HG03571 (cell line): ENCODE results near the gene TJP1.
"Not testable (repeated sequence)": the region's sequence is repeated elsewhere in the genome, so short reads cannot be mapped to it uniquely, and the experiment has no call there.

Experiments used
- ATAC-seq: cut with Tn5 transposase; IDR thresholded peaks from one replicate; pipeline ENCODE4 v1.9.1; 2021; ENCODE audit not compliant: unreplicated experiment

Gene TJP1

DNA sequence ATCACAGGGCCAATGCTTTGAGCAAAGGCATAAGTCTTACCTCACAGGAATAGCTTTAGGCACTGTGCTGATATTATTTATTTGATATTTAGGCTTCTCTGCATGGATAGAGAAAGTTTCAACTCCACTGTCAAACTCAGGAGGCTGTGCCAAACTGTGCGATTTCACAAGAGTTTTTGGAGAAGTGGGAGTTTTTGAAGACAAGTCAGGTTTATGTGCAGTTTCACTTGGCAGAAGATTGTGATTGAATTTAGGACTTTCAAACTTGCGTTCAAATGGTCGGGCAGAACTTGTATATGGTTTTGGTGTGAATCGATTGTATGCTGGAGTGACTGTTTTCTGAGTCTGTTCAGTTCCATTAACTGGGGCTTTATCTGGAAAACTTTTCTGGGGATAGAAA lies 113.7 kb downstream of the TJP1 start:
- ATAC-seq, result no peak

- no peak for ATAC-seq
Observed at GRCh38 chr15:29704950-29705597, 117.2 kb downstream of the TJP1 start.

GRCh38 chr15:29701151-29701550 lies 121.1 kb downstream of the TJP1 start:
- no peak for ATAC-seq

GRCh38 chr15:29700296-29700695 lies 122.0 kb downstream of the TJP1 start:
- no peak for ATAC-seq

DNA sequence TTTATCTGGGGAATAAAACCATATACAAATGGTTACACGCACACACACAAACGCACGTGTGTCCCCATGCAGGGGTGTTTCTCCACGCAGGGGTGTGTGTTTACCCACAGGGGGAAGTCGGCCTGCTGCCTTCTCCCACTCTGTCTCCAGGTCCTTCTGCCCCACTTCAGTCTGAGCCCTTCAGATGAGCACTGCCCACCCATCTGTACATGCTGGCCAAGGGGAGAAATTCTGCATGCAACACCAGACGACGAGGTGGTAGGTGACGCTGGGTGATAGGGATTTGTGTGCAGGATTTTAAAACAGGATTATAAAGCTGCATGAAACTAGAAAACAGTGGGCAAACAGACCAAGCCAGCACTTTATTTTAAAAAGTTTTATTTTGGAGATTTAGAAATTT lies 122.5 kb downstream of the TJP1 start:
- ATAC-seq, result no peak

DNA sequence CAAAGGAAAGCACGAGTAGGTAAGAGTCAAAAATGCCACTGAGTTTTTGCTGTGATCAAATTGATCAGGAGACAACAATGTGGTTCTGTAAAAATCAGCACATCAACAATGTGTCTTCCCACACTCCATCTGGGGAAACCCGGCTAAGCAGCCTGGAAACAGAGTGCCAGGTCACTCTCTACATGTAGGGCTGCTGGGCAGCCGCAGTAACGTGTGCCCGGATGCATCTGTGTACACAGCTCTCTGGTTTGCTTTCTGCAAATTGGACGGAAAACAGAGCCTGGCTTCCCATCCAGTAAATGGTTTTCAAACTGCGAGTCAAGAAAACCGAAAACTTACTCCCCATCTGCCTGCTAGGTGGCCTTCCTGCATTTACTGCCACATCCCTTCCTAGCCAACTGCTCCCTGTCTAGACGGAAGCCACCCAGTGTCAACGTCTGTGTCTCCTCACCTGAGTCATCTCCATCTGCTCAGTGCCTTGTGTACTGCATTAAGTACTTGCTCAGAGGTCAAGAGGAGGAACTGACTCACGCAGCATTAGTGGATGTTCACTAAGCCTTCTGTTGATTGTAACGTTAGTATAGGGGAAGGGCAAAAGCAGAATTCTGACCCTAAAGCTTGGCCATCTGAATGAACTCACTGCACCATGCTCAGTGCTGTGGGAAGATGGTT lies 124.1 kb downstream of the TJP1 start:
- ATAC-seq, result no peak

DNA sequence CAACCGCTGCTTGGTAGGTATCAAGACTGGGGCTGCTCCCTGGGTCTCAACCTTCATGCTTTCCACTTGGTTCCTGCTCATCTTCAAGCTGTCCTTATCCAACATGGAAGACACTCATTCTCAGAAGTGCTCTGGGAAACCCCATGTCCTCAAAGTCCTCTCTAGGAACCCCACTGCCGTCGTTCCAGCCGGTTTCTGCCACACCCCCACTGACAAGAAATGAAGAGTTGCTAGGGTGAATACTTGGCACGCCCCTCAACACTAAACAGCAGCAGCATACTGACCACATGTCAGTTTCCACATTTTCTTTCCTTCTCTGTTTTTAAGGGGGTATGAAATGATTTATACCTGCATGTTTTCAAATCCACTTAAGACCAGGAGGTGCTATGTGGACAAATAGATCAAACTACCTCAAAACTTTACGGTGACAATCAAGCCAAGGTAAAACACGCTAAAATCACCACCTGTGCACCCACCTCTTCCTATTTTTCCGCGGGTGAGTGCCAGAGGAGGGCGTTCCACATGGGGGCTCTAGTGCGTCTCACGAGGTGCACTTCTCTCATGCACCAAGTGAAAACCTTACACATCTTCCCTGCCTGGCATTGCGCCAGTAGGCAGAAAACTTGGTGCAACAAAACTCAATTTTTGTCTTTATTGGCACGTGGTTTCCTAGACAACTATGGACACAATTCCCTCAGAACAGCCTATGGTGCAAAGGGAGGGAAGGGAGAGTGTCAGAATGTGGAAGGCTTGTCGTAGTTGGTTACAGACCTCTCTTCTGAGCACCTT lies 125.1 kb downstream of the TJP1 start:
- ATAC-seq, result no peak

GRCh38 chr15:29696506-29696905 lies 125.8 kb downstream of the TJP1 start:
- ATAC-seq, result not testable (repeated sequence)

- no peak for ATAC-seq
Observed at GRCh38 chr15:29695489-29696167, 126.6 kb downstream of the TJP1 start.

DNA sequence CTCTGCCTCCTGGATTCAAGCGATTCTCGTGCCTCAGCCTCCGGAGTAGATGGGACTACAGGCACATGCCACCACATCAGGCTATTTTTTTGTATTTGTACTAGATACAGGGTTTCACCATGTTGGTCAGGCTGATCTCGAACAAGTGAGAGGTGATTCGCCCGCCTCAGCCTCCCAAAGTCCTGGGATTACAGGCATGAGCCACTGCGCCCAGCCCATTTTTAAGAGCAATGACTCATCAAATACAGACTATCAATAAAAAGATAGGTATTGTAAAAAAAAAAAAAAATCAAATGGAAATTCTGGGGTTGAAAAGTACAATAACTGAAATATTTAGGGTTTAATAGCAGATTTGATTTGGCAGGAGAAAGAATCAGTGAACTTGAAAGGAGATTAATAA lies 129.0 kb downstream of the TJP1 start:
- no peak for ATAC-seq

DNA sequence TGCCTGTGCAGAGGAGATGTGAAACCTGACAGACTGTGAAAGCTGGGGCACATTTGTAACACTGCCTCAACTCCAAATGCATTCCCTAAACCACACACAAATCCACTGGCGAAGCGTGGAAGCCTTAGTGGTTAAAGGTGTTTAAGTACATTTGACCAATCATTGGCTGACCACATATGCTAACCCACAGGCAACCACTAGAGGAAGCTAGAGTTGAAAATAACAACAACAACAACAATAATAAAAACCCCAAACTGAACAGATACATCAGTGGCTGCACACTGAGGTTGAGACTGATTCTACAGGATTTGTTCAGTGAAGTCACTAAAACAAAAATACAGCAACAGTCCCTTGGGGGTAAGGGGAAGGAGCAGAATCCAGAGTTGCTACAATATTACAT lies 129.7 kb downstream of the TJP1 start:
- no peak for ATAC-seq

DNA sequence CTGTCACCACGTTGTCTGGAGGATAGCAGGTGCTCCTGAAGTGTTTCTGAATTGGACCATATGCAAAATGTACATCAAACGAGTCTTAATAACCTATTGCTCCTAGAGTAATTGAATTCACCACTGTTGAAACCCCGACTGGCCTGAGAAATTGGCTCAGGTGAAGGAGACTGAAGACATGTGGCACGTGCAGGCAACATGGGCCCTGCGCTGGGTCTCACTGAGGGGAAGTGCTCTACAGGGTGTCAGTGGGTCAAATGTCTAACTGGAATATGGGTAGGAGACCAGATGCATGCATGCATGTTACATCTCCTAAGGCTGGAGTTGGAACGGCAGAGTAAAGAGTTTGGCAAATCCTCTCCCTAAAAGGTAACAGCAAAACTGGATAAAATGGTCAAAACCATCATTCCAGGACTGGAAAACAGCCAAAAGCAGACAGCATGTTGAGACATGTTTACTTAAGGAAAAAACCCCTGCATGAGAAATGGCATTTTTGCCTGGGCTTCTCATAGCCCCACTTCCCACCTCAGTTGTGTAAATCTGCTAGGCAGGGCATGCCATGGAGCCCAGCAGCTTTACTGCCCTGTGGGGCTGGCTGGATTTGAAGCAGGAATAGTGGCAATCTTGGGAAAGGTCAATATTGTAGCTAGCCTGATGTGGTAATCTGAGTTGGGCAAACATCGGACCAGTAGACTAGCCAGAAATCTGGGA lies 131.3 kb downstream of the TJP1 start:
- no peak for ATAC-seq

GRCh38 chr15:29689287-29689986 lies 132.8 kb downstream of the TJP1 start:
- ATAC-seq, result no peak

- no peak for ATAC-seq
Observed at GRCh38 chr15:29688506-29689286, 133.6 kb downstream of the TJP1 start.

DNA sequence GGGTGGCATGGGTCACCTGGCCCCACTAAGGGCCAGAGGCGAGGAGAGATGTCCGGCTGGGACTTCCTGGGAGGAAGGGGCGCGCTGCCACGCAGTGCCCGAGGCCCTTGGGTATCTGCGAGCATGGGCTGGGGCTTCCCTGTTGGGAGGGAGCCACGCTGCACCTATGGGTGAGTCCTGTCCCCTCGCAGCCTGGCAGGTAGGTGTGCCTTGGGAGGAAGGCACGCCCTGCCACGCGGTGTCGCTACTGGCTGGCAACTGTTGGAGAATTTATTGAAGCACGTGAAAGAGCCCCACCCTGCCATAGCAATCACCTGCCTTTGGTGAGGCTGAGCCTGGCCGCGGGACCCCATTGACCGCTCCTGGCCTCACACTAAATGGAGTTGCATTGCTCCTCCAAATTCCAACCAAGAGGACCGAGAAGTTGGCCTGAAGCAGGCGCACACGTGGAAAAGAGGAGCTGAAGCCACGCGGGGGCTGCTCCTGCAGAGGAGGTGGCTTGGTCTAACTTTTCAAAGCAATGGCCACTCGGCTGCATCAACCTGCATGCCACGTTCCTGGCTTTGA lies 134.2 kb downstream of the TJP1 start:
- ATAC-seq, result no peak

DNA sequence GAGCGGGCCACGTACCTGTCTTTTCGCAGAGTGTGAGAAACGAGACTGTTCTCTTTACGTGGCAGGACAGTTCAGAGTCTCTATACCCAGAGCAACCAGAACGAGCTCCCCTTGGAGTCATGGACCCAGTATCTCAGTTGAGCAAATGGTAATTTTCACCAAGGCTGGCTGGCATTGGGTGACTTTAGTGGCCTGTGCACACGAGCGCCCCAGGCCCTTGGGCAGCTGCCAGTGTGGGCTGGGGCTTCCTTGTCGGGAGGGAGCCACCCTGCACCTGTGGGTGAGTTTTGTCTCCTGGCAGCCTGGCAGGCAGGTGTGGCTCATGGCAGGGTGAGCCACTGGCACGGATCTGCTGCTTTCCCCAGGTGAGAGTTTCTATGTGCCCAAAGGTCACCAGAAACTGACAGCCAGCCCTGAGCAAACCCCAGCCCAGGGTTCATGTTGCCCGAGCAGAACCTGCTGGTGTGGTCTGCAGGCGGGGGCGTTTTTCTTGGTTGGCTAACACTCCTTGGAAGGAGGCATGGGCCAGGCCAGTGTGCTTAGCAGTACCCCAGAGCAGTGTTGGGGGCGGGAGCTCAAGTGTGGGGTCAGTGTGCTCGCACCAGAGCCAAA lies 135.0 kb downstream of the TJP1 start:
- no peak for ATAC-seq

DNA sequence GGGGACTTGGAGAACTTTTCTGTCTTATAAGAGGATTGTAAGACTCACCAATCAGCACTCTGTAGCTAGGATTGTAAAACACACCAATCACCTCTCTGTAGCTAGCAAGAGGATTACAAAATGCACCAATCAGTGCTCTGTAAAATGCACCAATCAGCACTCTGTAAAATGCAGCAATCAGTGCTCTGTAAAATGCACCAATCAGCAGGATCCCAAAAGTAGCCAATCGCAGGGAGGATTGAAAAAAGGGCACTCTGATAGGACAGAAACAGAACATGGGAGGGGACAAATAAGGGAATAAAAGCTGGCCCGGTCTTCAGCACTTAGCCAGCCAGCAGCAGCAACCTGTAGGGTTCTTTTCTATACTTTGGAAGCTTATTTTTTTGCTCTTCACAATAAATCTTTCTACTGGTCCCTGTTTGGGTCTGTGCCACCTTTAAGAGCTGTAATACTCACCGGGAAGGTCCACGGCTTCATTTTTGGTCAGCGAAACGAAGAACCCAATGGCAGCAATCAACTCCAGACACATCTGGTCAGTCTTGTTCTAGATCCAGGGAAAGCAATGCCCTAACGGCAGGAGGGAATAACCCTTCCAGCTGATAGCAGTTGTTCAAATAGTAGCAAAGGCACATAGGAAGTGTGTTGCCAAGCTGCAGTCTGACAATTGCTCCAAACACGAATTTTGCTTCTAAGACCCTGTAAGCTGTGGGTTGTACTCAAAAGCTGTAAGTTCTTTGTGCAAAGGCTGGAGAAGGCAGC lies 135.6 kb downstream of the TJP1 start:
- ATAC-seq, result no peak

DNA sequence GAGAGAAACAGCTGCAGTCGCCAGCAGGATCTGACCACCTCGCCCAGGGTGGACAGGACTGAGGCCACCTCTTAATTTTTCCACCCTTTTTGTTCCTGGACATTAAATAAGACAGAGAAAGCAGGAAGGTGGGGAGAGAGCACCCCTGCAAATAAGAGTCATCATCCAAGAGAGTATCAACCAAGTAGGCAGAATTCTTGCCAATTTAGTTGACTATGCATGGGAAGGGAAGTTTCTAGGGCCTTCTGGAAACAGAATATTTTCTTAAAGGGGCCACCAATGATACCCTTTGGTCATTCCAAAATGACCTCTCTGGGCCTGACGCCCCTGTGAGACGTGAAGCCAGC lies 136.2 kb downstream of the TJP1 start:
- ATAC-seq, result no peak
